GM19025 (cell line): Measurements from ENCODE around the gene NAIF1.
A peak's percentile ranks its signal among the peaks of the same experiment; 100 is the strongest.
"Not testable (repeated sequence)": the region's sequence is repeated elsewhere in the genome, so short reads cannot be mapped to it uniquely, and the experiment has no call there.

Experiments
- ATAC-seq: cut with Tn5 transposase; IDR thresholded peaks from one replicate; pipeline ENCODE4 v1.9.1; 2021; ENCODE audit warnings: mild to moderate bottlenecking, low read depth, moderate library complexity; ENCODE audit not compliant: unreplicated experiment

NAIF1 gene

DNA sequence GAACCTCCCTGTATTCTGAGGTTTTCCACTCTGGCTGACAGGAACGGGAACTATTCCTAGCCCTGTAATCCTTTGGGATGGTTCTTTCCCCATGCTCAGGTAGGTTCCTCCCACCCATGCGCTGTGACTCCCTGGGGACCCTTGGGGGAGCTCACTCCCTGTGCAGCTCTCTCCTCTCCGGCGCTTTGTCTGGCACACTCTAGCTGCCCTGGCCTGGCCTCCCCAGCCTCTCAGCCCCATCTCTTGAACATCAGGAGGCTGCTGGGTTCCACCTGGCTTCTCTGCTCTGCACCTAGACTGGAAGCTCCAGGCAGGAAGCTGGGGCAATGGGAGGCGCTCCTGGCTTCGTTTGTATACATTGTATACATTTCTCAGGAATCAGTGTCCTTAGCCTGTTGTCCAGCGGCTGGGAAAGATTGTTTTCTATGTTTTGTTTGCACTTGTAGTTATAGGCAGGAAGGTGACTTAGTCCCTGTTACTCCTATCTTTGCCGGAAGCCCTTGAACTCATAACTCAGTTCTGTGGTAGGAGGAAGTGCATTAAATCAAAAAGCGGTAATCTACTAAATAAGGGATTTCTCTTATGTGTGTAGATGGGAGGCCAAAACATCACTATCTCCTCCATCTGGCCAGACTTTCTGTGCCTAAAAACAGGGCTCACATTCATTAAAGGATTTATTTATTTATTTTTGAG, 21.3 kb upstream of the NAIF1 start:
- no peak for ATAC-seq

DNA sequence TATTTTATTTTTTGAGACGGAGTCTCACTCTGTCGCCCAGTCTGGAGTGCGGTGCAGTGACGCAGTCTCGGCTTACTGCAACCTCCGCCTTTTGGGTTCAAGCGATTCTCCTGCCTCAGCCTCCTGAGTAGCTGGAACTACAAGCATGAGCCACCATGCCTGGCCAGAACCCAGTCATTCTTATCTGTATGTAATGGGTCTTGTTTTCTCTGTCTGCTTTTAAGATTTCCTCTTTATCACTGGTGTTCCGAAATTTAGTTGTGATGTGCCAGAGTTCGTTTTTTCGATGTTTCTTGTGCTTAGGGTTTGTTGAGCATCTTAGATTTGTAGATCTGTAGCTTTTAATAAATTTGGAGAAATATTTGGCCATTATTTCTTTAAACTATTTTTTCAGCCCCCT, 20.1 kb upstream of the NAIF1 start:
- no peak for ATAC-seq

DNA sequence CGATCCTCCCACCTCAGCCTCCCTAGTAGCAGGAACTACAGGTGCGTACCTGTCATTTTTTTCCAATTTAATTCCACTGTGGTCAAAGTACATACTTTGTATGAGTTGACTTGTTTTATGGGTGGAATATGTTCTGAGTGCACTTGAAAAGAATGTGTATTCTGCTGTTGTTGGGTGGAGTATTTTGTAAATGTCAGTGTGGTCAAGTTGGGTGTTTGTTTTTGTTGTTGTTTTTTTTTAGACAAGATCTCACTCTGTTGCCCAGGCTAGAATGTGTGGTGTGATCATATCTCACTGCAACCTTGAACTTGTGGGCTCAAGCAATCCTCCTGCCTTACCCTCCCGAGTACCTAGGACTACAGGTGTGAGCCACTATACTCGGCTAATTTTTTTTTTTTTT, 18.8 kb upstream of the NAIF1 start:
- no peak for ATAC-seq

DNA sequence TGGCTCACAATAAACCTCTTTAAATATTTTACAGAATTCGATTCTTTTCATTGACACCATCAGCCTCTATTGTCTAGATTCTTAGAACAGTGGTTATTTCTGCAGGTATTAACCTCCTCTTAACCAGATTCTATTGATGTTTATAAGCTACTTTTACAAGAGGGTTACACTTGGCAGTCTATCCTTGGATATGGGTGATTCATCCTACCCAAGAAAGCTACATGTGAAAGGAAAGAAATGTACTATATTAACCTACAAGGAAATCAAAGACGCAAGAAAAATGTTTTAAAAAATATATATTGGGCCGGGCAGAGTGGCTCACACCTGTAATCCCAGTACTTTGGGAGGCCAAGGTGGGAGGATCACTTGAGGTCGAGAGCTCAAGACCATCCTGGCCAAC, 17.6 kb upstream of the NAIF1 start:
- ATAC-seq = no peak

DNA sequence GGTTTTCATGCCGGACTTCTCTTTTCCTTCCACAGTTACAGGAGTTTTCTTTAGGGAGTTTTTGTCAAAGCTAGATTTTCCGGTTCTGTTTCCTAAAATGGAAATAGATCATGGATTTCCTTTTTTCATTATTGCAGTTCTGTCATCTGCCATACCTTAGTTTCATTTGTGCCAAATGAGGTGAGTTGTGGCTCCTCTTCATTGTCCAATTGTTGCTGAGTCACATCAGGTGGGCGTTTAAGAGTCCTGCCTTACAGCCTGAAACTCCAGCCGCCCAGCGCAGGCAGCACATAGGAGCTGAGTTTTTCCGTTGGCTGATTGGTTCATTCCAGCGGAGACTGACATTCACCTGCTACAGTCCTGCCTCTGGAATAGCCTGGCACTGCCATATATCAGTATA, 15.0 kb upstream of the NAIF1 start:
- no peak for ATAC-seq

DNA sequence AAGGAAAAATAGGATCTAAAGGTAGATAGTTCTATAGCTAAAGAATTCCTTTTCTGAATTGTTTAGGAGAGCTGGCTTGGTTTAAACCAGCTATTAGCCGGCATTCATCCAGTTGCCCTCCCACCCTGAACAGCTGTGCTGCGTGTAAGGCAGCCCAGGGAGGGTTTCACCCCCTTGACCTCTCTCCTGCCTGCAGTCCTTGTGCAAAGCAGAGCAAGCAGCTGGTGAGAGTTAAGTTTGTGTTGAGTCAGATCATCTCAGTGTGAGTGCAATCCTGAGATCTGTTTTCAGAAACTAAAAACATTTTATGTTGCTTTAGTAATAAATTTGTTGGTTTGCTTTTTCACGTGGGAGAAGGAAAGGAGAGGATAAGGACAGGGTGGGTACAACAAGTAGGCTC, 13.9 kb upstream of the NAIF1 start:
- ATAC-seq = no peak

DNA sequence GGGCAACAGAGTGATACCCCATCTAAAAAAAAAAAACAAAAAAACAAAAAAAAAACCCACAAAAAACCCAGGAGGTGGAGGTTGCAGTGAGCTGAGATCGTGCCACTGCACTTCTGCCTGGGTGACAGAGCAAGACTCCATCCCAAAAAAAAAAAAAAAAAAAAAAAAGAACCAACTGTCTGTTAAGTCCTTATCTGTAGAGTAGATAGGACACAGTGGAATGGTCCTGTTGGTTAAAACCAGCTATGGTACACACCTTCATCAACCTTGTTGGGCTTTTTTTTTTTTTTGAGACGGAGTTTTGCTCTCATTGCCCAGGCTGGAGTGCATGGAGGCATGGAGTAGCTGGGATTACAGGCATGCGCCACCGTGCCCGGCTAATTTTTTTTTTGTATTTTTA, 13.1 kb upstream of the NAIF1 start:
- no peak for ATAC-seq

DNA sequence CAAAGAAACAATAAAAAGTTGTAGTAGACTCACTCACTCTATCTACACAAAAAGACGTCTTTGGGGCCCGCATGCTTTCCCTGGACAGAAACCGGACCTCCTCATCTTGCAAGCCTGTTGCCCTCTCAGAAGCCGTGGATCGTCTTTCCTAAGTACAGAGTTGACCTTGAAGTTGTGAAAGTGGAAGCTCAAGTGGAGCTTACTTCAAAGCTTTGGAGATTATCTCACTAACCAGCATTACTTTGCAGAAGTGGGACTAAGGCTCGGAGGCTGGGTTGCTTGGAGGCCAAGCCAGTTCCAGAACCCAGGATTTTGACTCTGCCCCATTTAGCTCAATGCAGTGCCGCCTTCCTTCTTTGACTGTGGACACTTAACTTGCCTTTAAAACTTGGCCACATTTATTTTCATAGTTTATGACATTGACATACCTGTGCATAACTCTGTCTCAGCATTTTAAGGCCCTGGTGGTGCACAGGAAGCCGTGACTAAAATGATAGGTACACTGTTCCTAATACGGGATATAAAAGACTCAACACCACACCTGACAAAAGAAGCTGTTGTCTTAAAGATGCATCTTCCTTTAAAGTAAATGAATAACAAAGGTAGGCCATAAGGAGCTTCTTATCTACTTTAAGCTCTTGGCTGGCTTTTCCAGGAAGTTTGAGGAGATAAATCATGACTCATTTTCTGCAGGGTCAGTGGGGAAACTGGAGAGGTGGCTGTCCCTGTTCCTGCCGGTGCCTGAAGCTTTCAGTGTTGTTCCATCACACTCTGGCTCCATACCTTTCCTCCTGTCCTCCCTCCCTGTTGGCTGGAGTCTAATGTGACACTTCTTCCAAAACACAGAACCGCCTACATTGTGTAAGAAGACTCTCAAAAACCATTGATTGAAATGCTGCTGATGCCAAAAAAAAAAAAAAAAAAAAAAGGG, 11.6 kb upstream of the NAIF1 start:
- no peak for ATAC-seq

DNA sequence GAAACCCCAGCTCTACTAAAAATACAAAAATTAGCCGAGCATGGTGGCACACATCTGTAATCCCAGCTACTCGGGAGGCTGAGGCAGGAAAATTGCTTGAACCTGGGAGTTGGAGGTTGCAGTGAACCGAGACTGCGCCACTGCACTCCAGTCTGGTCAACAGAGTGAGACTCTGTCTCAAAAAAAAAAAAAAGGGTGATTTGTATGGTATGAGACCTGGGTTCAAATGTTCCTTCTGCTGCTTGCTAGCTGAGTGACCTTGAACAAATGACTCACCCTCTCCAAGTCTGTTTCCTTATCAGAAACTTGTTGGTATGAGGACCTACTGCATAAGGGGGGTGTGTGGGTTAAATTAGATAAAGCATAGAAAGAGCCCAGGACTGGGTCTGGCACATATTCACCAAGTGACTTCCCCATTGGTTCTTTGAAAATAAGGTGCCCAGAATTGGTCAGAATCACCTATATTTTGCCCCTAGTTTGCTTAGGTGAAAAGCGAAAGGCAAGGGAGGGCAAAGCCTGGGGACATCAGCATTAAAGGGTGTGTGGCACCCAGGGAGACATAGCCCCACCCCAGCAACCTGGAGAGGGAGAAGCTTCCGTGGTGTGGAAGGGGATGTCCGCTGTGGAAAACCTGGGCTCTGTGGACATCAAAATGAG, 10.9 kb upstream of the NAIF1 start:
- no peak for ATAC-seq

DNA sequence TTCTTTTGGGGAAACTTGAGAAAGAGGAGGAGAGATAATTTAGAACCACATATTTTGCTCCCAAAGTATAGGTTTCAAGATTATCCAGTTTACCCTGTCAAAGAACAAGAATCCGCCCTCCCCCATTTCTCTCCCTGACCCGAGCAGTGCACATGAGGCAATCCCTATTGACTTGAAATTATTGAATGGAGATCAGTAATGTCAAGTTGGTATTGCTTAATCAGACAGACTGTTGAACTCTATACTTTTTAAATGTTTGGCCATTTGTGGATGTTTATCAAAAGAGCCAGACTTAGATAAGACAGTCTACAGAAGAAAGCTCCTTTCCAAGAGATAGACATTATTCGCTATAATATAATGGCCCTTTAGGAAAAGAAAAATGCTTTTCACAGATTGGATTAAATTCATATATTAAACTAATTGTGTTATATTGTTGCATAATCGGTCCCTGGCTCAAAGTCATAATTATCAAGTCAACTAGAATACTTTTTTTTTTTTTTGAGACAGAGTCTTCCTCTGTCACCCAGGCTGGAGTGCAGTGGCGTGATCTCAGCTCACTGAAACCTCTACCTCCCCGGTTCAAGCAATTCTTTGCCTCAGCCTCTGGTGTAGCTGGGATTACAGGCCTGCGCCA, 6.2 kb upstream of the NAIF1 start:
- no peak for ATAC-seq

DNA sequence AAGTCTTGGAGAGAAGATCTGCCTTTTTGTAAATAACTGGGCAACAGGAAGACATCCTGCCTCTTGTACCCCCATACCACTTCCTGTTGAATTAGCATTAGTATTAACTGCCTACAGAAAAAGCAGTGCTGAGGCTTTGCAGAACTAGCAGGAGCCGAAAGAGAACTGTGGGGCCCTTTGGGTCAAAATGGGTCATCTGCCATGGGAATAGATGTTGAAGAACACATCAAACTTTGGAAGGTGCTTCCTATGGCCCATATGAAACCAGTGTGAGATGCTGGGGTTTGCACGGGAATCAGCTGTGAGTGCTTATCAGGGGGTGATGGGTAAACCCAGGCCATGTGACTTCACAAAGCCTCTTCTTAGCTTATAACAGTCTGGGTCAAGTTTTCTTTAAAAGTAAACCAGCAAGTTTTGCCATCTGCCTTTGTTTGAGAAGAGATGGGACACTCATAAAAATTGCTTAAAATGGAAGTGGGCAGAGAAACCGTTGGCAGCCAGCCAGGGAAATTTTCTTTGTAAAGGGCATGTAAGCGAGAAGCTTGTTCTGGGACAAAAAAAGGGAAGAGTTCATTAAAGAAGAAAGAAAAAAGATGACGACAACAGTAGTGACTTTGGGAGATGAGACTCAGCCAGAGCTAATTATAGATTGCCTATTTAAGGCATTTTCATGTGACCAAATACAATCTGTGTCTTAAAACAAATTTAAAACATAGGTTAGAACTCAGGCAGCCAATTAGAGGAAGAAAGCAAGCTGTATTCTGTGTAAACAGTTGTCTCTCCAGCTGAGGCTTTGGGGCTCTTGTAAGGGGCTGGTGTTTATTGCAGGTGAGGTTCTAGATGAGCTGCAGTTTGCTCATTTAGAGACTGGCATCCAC, 5.3 kb upstream of the NAIF1 start:
- no peak for ATAC-seq

DNA sequence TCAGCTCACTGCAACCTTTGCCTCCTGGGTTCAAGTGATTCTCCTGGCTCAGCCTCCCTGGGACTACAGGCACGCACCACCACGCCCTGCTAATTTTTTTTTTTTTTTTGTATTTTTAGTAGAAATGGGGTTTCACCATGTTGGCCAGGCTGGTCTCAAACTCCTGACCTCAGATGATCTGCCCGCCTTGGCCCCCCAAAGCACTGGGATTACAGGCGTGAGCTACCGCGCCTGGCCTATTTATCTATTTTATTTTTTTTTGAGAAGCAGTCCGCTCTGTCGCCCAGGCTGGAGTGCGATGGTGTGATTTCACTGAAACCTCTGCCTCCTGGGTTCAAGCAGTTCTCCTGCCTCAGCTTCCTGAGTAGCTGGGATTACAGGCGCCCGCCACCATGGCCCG, 4.4 kb upstream of the NAIF1 start:
- not testable (repeated sequence) for ATAC-seq

DNA sequence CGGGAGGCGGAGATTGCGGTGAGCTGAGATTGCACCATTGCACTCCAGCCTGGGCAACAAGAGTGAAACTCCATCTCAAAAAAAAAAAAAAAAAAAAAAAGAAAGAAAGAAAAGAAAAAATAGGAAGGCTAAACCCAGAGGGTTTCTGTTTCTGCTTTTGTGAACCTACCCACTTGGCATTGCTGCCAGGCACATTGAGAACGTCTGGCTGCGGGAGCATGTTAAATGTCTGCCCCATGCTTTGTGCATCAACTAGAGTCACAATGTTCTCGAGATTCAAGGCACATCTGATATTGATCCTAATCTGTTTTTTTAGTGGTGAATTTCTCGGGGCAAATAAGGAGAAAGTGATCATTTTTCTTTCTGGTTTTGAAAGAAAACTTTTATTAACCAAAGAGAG, 3.8 kb upstream of the NAIF1 start:
- no peak for ATAC-seq

DNA sequence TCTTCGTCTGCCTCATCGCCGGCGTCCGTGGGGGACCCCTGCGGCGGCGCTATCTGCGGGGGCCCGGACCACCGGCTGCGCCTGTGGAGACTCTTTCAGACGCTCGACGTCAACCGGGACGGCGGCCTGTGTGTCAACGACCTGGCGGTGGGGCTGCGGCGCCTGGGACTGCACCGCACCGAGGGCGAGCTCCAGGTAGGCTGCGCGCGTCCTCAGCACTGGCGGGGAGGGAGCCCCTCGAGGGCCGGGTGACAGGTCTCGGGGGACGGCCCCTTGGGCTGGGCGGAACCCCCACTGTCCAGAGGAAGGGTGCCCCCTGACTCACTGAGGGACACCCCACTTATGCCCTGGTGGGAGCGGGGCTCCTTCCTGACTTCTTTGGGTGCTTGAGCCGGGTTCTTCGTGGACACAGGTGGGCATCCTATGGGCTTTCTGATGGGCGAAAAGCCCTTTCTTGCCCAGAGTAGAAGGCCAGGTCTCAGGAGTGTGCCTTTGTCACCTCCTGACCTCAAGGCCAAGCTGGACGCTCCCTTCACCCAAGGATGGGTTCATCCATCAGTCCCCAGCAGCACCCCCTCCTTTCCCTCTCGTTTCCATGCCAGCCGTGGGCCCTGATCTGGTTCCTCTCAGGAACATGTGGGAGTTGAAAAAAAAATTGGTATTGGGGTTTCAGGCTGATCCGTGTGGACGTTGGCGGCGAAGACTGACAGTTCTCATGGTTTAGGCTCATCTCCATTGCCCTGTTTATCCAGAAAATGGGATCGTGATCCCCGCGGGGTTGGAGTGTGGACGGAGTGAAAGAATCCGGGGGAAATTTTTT, 1.5 kb upstream of the NAIF1 start:
- ATAC-seq = peak; percentile 7

DNA sequence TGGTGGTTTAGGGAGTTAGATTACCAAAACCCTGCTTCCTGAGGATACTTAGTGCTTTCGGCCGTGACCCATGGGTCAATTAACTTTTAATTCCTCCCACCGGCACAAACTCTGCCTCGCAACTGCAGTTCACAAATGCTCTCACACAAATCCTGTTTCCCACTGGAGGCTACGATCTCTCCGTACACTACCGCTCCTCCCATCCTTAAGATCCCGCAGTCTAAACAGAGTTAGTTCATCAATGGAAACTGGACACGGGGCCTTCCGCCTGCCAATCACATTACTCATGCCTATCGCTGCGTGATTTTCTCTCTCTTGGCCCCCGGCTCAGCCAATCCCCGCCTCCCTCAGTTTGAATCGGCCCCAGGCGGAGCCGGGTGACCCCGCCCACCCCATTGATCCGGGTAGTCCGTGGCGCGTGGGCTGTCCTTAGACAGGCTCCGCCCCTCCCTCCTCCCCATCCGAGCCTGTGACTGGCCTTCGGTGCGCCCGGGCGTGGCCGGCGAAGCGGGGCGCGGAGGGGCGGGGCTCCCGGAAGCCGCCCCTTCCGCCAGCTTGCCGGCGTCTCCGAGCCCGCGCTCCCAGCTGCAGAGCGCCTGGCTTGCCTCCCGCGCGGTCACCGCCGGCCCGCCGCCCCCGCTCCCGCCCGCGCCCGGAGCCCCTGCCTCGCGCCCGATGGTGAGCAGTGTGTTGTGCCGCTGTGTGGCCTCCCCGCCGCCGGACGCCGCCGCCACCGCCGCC, 695 bp upstream of the NAIF1 start, which contains the start of gene SLC25A25:
SLC25A25 (plus strand) TSS at position 588 of the 741 bp plus-strand sequence; CDS start at position 676, 88 bp downstream.
- peak; percentile 64 for ATAC-seq

DNA sequence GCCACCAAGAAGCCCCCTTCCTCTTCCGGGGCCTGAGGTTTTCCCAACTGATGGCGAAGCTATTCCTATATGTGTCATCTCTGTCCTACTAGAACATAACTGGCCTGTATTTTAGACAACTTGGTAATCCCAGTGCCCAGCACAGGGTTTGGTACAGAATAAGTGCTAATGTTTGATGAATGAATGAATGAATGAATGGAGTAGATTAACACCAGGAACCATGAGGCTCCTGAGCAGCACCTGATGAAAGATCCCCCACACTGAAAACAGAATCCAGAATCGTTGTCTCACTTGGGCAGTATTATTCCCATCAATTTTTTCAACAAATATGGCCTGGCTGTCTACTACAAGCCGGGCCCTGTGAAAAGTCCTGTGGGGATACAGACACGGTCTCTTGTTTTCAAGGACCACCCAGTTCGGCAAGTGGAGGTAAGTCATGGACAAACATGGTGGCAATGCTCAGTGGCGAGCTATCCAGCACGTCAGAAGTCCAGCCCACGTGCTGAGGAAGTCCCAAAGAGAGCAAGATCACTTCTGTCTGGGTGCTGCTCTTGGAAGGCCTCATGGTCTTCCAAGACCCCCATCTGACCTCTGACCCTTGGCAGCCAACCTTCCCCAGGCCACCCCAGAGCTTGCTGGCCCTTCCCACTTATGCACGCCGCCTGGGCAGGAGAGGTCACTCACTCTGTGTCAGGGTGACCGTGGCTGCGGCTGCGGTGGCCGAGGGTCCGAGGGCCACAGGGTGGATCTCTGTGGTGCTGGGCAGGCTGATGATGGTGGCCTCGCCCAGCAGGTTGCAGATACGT, 1.0 kb downstream of the NAIF1 start:
- ATAC-seq = no peak
